Gastrocnemius medialis (tissue), 4 donors: Measurements from ENCODE around the gene ITCH. TPM values are rescaled to one million over a fixed set of nuclear protein-coding genes. Genes with fewer than 3 reads are reported as not detected.
"Not testable (repeated sequence)": the region's sequence is repeated elsewhere in the genome, so short reads cannot be mapped to it uniquely, and the experiment has no call there.

ENCODE experiments used
- ATAC-seq, 2 donors: fragments of 150-250 bp; one replicate each; pipeline ENCODE4 v1.9.1; 2016
- DNase-seq, 2 donors: peaks; one replicate each; pipeline ENCODE4 v3.0.0-alpha.2; 2019
- H3K27ac ChIP-seq, 4 donors: fragments of 200-600 bp; sonication (generic); 1 replicate in 1 of 4; 2 replicates in 3 of 4; pipeline ENCODE4 v1.5.1; 2016 to 2018; ENCODE audit warnings: mild to moderate bottlenecking in 2 of 4, moderate library complexity in 1 of 4
- H3K27me3 ChIP-seq, 3 donors: fragments of 200-600 bp; sonication (generic) in 2 of 3; 1 replicate in 1 of 3; 2 replicates in 2 of 3; pipeline versions ENCODE4 v1.5.1 to v1.6.0; 2016 to 2019; ENCODE audit warnings: mild to moderate bottlenecking in 1 of 3, moderate library complexity in 1 of 3
- H3K36me3 ChIP-seq, 2 donors: fragments of 200-600 bp; sonication (generic) in 1 of 2; one replicate each; pipeline ENCODE4 v1.5.1; 2017 to 2018
- H3K4me1 ChIP-seq, 2 donors: fragments of 200-600 bp; sonication (generic) in 1 of 2; one replicate each; pipeline ENCODE4 v1.5.1; 2016 to 2017; ENCODE audit warnings: mild to moderate bottlenecking in 2 of 2
- H3K4me3 ChIP-seq, 4 donors: fragments of 200-600 bp; sonication (generic) in 3 of 4; 1 replicate in 1 of 4; 2 replicates in 3 of 4; pipeline ENCODE4 v1.5.1; 2016 to 2019; ENCODE audit warnings: mild to moderate bottlenecking in 2 of 4
- H3K9me3 ChIP-seq, 3 donors: fragments of 200-600 bp; sonication (generic) in 2 of 3; 1 replicate in 1 of 3; 2 replicates in 2 of 3; pipeline ENCODE4 v1.5.1; 2016 to 2019
- CTCF ChIP-seq, 5 experiments: fragments of 450-650 bp in 3 of 5; fragments of 200-600 bp in 2 of 5; sonication (generic) in 2 of 5; IDR thresholded peaks in 4 of 5; conservative IDR thresholded peaks in 1 of 5; 1 replicate in 4 of 5; 2 replicates in 1 of 5; pipeline ENCODE4 v1.5.1; 2016 to 2019; ENCODE audit warnings: antibody characterized with exemption in 5 of 5, mild to moderate bottlenecking in 3 of 5, moderate library complexity in 3 of 5
- POLR2A ChIP-seq, 2 donors: fragments of 450-650 bp; IDR thresholded peaks; one replicate each; pipeline ENCODE4 v1.6.1; 2017; ENCODE audit warnings: antibody characterized with exemption in 2 of 2, mild to moderate bottlenecking in 2 of 2, moderate library complexity in 2 of 2
- in situ Hi-C, 4 donors: fragments of 200-750 bp; cut with MboI; loops; one replicate each; pipeline versions ENCODE4 v1.15.0 to v1.8.0; 2017; ENCODE audit warnings: low sequenced_read_pairs in 4 of 4
- intact Hi-C: fragments of 100-400 bp; cut with DNase I; formaldehyde crosslinking; loops from one replicate; pipeline ENCODE4 v1.15.1; 2023; ENCODE audit warnings: low total_unique reads
- total RNA-seq, 4 donors: library from RNA; depleted of rRNA; stranded (reverse); fragments of >200 nt; gene quantifications; one replicate each; pipeline versions ENCODE4 v1.1.0 to v1.2.3, GENCODE V29; 2016

The ITCH gene
- total RNA-seq, 4 donors from 2014 or later: 32.9 to 55.2 (median 52.0) TPM

- no peak for ATAC-seq
- intact Hi-C loops: no loop called here
- DNase-seq: no peak
- Histone ChIP-seq H3K4me3 (no peak overlapping the region), H3K27me3 (no peaks in the 10 kb centered on the region), H3K9me3 (no peaks in the 10 kb centered on the region), H3K4me1 (no peaks in the 10 kb centered on the region), H3K27ac (no peak overlapping the region), H3K36me3 (no peaks in the 10 kb centered on the region)
- no peak for TF ChIP-seq CTCF (IDR thresholded peaks at IDR 0.05 in 4 of 5, conservative IDR thresholded peaks at IDR 0.05 in 1 of 5)
- no peak for TF ChIP-seq POLR2A (IDR thresholded peaks at IDR 0.05)
- in situ Hi-C loops: loop anchor here in 2 of 4 donors (25.0 kb wide), 1 partner anchor 441 kb away; no protein-coding TSS in a partner anchor
Observed at GRCh38 chr20:34320861-34321260, 42.2 kb upstream of the ITCH start.

GRCh38 chr20:34322267-34323105, 40.6 kb upstream of the ITCH start:
- Histone ChIP-seq H3K27me3 (no peaks in the 10 kb centered on the region), H3K9me3 (no peaks in the 10 kb centered on the region), H3K4me3 (no peak overlapping the region), H3K27ac (no peak overlapping the region), H3K36me3 (no peaks in the 10 kb centered on the region), H3K4me1 (no peaks in the 10 kb centered on the region)
- in situ Hi-C loops (loop anchor here in 2 of 4 donors (25.0 kb wide), 1 partner anchor 440 kb away; no protein-coding TSS in a partner anchor), intact Hi-C loops (no loop called here)
- DNase-seq (no peak), ATAC-seq (no peak)
- TF ChIP-seq POLR2A (IDR thresholded peaks at IDR 0.05): no peak

- DNase-seq (no peak), ATAC-seq (no peak)
- Histone ChIP-seq H3K4me3 (no peak overlapping the region), H3K4me1 (no peaks in the 10 kb centered on the region), H3K27ac (no peak overlapping the region), H3K9me3 (no peaks in the 10 kb centered on the region), H3K36me3 (no peaks in the 10 kb centered on the region), H3K27me3 (no peaks in the 10 kb centered on the region)
- in situ Hi-C loops: loop anchor here in 2 of 4 donors (25.0 kb wide), 1 partner anchor 438 kb away; no protein-coding TSS in a partner anchor
- TF ChIP-seq CTCF (IDR thresholded peaks at IDR 0.05 in 4 of 5, conservative IDR thresholded peaks at IDR 0.05 in 1 of 5) (no peak), POLR2A (IDR thresholded peaks at IDR 0.05) (no peak)
- intact Hi-C loops: no loop called here
Observed at GRCh38 chr20:34324541-34324940, 38.5 kb upstream of the ITCH start.

- H3K9me3 ChIP-seq, H3K27me3 ChIP-seq, H3K27ac ChIP-seq, H3K4me3 ChIP-seq, H3K36me3 ChIP-seq, DNase-seq, H3K4me1 ChIP-seq, in situ Hi-C loops, ATAC-seq, intact Hi-C loops: not testable (repeated sequence)
Observed at GRCh38 chr20:34328207-34328606, 34.9 kb upstream of the ITCH start.

GRCh38 chr20:34328928-34329677, 34.0 kb upstream of the ITCH start:
- H3K36me3 ChIP-seq: no peaks in the 10 kb centered on the region
- H3K9me3 ChIP-seq: no peaks in the 10 kb centered on the region
- TF ChIP-seq POLR2A (IDR thresholded peaks at IDR 0.05) (no peak), CTCF (IDR thresholded peaks at IDR 0.05 in 4 of 5, conservative IDR thresholded peaks at IDR 0.05 in 1 of 5) (no peak)
- intact Hi-C loops: no loop called here
- no peak overlapping the region for H3K27ac ChIP-seq
- ATAC-seq: no peak
- in situ Hi-C loops: no loop called here
- H3K4me3 ChIP-seq: no peak overlapping the region
- no peak for DNase-seq
- H3K4me1 ChIP-seq: no peaks in the 10 kb centered on the region
- H3K27me3 ChIP-seq: no peaks in the 10 kb centered on the region

GRCh38 chr20:34330861-34331544, 32.1 kb upstream of the ITCH start:
- H3K27ac ChIP-seq, DNase-seq, intact Hi-C loops, H3K36me3 ChIP-seq, H3K27me3 ChIP-seq, H3K4me3 ChIP-seq, H3K4me1 ChIP-seq, in situ Hi-C loops, ATAC-seq, H3K9me3 ChIP-seq: not testable (repeated sequence)
